Liver (tissue), 3 donors: ENCODE measurements around the gene FOXI1.

ENCODE experiments used
- FOXA1 ChIP-seq: IDR thresholded peaks from 2 replicates; pipeline ENCODE4 v1.6.1; 2016; ENCODE audit warnings: antibody characterized with exemption
- JUND ChIP-seq, 2 donors: IDR thresholded peaks; 2 replicates each; pipeline ENCODE4 v1.6.1; 2016; ENCODE audit warnings: antibody characterized with exemption in 2 of 2
- MAX ChIP-seq: IDR thresholded peaks from 2 replicates; pipeline ENCODE4 v1.6.1; 2016; ENCODE audit warnings: antibody characterized with exemption
- TAF1 ChIP-seq: conservative IDR thresholded peaks from 2 replicates; pipeline ENCODE4 v1.6.1; 2016; ENCODE audit warnings: antibody characterized with exemption, mild to moderate bottlenecking
- TF ChIP-seq, protein P1 (sequence below): fragments of 150-350 bp; IDR thresholded peaks from 2 replicates; pipeline ENCODE4 v1.5.1; 2017; ENCODE audit warnings: improper control_type of control experiment, low read depth, low read length; ENCODE audit not compliant: missing input control
- donor health status: healthy.
- donor health status: healthy.

GRCh38 chr5:170067152-170067551 lies 38.5 kb upstream of the FOXI1 start:
- TF ChIP-seq, protein P1, sequence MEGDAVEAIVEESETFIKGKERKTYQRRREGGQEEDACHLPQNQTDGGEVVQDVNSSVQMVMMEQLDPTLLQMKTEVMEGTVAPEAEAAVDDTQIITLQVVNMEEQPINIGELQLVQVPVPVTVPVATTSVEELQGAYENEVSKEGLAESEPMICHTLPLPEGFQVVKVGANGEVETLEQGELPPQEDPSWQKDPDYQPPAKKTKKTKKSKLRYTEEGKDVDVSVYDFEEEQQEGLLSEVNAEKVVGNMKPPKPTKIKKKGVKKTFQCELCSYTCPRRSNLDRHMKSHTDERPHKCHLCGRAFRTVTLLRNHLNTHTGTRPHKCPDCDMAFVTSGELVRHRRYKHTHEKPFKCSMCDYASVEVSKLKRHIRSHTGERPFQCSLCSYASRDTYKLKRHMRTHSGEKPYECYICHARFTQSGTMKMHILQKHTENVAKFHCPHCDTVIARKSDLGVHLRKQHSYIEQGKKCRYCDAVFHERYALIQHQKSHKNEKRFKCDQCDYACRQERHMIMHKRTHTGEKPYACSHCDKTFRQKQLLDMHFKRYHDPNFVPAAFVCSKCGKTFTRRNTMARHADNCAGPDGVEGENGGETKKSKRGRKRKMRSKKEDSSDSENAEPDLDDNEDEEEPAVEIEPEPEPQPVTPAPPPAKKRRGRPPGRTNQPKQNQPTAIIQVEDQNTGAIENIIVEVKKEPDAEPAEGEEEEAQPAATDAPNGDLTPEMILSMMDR: no peak
- no peak for TF ChIP-seq MAX
- no peak for TF ChIP-seq TAF1
- TF ChIP-seq JUND (IDR thresholded peaks at IDR 0.05): no peak
- no peak for TF ChIP-seq FOXA1
